Peyer's patch (tissue), 4 donors: ENCODE results near the gene CDRT4.

Experiments
- CTCF ChIP-seq, 6 experiments: fragments of 450-650 bp in 4 of 6; fragments of 200-600 bp in 2 of 6; sonication (generic) in 1 of 6; IDR thresholded peaks; one replicate each; pipeline ENCODE4 v1.5.1; 2017 to 2019; ENCODE audit warnings: antibody characterized with exemption in 6 of 6, mild to moderate bottlenecking in 3 of 6, moderate library complexity in 1 of 6
- POLR2A ChIP-seq, 2 donors: fragments of 450-650 bp; IDR thresholded peaks; one replicate each; pipeline ENCODE4 v1.5.1; 2017; ENCODE audit warnings: antibody characterized with exemption in 2 of 2, mild to moderate bottlenecking in 2 of 2, moderate library complexity in 2 of 2

- TF ChIP-seq CTCF (IDR thresholded peaks at IDR 0.05) = no peak
- TF ChIP-seq POLR2A (IDR thresholded peaks at IDR 0.05) = no peak
Observed at GRCh38 chr17:15409721-15410250, 57.6 kb downstream of the CDRT4 start.
